HG03565 (cell line): ENCODE results near the gene RDH8.
"Not testable (repeated sequence)": the region's sequence is repeated elsewhere in the genome, so short reads cannot be mapped to it uniquely, and the experiment has no call there.

Source experiments
- ATAC-seq: cut with Tn5 transposase; IDR thresholded peaks from one replicate; pipeline ENCODE4 v1.9.1; 2021; ENCODE audit warnings: mild to moderate bottlenecking, moderate library complexity; ENCODE audit not compliant: unreplicated experiment

The RDH8 gene

DNA sequence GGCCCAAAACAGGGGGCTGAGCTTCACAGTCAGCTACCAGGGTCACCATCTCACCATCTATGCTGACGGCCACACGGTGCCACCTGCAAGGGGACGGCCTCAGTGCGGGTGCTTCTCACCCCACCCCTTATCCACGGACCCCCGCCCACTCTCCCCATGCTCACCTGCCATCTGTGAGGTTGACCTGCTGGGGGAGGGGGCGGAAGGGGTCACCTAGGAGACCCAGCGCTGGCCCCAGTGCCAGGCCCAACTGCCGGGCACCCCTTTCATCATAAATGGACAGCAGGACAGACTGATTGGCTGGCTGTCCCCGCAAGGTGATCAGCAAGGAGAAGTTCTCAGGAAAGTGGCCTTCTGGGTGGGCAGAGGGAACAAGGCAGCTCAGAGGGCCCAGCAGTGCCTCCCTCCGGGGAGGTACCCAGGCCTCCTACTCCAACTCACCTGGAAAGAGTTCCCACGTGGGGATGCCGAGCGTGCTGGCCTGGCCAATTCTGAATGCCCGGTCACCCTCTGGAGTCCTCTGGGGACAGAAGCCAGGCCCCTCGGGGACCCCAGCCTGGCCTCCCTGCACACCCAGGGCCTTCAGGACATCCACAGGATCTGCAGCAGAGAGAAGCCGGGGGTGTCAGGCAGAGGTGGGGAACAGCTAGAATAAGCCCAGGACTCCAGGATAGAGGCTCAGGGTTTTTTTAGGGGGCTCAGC, 7.5 kb upstream of the RDH8 start:
- no peak for ATAC-seq

DNA sequence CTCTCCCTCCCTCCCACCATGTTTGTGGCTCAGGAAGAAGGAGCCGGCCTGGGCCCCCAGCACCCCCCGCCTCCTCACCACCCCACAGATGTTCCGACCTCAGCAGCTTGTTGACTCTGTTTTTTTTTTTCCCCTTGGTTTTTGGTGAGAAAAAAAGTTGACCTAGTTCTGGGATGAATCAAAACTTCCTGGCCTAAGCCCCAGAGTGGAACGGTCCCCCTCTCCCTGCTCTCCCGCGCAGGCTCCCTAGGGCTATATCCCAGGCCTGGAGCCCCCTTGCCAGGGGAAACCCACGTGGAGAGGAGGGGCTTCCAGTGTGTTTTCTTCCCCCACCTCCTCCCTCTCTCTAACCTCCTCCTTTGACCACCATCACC, 7.0 kb upstream of the RDH8 start:
- ATAC-seq: no peak

DNA sequence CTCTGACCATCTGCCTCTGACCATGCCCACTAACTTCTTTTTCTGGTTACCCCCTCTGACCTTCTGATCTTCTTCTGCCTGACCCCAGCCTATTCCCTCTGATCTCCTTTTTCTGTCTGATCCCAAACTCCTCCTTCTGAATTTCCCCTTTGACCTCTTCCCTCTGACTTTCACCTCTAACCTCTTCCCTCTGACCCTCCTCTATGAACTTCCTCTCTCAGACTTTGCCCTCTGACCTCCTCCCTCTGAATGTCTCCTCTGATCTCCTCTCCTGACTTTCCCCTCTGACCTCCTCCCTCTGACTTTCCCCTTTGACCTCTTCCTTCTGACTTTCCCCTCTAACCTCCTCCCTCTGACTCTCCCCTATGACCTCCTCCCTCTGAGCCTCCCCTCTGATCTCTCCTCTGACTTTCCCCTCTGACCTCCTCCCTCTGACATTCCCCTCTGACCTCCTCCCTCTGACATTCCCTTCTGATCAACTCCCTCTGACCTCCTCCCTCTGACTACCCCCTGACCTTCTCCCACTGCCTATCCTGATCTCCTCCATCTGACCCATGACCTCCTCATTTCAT, 6.4 kb upstream of the RDH8 start:
- no peak for ATAC-seq

DNA sequence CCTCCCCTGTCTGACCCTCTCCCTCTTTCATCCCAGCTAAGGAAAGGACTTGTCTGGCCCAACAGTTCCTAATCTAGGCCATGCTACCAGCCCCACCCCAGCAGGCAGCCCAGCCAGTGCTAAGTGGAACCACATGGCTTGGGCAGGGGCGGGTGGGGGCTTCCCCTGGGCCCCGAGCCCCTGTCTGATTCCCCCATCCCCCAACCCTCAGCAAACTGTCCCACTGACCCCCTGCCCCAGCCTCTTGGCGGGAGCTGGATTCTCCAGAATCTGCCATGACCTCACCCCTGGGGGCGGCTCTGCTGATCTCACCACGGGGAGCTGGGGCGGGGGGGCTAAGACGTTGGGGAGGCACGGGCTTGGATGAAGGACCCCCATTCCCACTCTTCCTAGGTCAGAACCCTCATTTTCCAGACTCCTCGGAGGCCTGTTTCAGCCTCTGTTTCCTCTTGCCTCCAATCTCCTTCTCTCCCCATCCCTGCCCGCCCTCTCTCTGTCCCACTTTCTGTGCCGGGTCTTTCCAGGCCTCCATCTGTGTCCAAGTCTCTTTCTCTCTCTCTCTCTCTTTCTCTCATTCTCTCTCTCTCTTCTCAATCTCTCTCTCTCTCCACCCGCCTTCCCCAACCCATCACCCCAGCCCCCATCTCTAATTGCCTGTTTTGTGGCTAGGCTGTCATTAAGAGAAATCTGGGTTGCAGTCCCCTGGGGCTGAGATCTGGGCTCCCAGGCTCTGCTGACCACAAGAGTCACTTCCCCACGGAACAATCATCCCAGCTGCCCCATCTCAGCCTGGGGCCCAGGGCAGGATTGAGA, 5.7 kb upstream of the RDH8 start:
- ATAC-seq: no peak

DNA sequence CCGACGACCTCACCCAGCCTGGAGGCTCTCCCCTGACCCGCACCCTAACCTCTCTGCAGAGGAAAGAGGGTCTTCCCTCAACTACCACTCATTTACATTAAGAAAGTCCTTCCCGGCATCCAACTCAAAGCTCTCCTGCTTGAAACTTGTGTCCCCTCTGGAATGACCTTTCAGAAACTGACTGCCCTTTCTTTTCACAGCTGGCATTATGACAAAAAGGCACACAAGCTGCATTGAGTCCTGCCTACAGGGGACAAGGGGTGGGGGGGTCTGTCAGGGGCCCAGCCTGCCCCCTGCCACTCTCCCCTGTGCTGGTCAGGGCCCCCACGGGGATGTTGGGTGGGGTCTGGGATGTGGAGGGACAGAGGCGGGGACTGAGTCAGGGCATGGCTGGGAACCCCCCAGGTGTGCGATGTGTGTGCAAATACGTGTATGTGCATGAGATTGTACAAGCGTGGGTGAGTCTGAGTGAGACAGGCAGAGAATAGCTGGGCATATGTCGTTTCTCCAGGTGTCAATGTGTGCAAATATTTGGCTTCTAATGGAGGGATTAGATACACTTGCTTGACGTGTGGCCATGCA, 5.0 kb upstream of the RDH8 start:
- no peak for ATAC-seq

DNA sequence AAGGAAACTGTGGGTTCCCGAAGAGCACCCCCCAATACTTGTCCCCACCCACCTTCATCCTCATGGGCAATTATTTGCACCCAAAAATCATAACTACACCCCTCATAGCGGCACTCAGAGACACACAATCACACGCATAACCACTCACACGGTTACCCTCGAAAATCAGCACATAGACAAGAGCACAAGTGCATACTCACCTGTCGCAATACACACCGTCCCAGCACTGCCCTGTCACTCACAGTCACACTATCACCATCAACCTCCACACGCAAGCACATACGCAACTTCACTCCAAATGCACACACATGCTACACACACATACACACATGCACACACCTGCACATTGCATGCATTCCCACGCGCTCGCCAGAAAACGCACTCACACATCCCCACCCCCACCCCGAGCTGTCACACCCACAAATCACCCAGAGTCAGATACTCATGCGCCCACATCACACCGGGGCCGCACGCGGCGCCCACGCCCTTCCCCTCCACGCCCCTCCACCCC, 3.5 kb upstream of the RDH8 start:
- no peak for ATAC-seq

DNA sequence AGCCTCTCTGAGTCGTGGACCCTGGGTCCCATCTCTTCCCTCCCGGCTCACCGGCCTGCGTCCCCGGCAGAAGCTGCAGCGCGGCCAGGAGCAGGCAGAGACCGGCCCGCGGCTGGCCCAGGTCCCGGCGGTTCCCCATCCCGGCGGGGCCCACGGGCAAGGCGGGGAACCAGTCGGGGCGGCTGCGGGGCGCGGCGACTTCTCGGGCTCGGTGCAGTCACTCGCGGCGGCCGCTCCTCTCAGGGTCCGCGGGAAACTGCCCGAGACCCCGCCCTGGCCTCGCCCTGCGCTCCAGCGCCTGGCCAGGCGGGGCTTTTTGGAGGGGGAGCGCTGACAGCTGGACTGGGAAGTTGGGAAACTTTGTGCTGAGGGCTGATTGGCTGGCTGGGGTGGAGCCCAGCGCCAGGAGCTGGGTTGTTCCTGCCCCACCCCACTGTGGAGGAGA, 3.0 kb upstream of the RDH8 start, which contains the start of gene COL5A3:
Gene COL5A3 (minus strand): TSS at position 258 of the 445 bp plus-strand sequence. CDS start 119 bp downstream, at position 139.
- no peak for ATAC-seq

DNA sequence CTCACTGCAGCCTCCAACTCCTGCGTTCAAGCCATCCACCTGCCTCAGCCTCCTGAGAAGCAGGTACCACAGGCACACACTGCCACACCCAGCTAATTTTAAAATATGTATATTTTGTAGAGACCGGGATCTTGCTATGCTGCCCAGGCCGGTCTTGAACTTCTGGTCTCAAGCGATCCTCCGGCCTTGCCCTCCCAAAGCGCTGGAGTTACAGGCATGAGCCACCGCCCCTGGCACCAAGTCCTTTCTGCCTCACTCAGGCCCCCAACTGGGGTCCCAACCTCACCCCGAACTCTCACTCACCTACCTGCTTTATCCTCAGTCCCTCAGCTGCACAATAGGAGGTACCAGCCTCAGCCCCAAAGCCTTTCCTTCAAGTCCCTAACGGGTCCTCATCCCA, 2.3 kb upstream of the RDH8 start:
- ATAC-seq: no peak

DNA sequence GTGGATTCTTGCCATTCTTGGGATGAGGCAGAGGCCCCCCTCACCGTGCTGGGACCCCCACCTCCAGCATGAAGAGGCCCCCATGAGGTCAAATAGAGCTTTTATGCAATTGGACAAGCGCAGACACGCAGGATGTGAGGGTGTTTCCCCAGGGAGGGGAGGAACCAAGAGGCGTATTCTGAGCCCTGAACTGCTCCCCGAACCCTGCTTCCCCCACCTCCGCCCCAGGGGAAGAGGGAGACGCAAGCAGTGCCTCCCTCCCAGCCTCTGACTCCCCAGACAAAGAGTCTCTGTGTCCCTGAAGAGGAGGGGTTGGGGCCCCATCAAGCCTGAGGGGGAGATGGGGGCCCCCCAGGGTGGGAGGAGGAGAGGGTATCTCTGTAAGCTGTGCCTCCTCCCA, 1.3 kb upstream of the RDH8 start:
- ATAC-seq: no peak

DNA sequence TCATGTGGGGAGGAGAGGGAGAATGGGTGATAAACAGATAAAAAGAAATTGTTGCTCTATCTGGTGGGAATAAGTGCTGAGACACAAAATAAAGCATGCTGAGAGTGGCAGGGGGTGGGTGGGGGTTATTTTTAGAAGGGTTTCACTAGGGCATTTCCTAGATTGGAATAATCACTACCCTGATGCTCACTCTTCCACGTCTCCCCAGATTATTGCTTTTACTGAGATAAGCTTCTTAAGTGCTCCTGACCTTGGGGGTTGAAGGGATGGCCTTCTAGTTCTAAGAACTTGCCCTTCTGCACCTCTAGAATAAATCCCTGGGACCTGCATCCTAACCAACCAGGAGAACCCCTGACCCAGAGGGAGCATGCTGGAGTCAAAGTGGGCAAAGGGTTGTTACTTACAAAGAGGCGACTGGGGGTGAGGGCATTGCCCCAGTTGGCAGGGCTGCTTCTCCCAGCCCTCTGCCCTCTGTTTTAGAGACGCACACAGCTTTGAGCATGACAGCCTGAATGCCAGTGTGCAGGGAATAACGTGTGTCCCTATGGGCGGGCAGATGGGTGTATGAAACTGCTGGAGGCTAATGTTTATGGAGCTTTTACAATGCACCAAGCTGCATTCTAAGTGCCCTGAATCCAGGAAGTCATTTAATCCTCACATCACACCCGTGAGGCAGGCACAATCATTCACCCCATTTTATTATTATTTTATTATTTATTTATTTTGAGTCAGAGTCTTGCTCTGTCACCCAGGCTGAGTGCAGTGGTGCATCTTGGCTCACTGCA, 743 bp downstream of the RDH8 start:
- ATAC-seq: no peak

DNA sequence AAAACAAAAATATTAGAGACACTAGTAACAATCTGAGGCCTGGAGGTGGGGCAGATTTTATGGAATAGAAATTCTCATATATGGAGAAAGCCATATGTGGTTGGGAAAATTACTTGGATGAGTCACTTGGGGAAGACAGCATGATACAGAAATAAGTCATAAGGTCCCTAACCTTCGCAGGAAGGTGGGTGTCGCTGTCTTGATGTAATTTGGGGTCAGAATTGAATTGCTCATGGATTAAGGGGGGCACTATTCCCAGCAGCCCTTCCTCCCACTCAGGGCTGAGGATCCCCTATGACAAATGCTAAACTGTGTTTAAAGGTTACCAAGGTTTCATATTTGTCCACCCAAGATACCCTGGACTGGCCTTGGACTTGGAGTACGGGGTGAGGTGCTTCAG, 5.0 kb downstream of the RDH8 start:
- ATAC-seq: no peak

DNA sequence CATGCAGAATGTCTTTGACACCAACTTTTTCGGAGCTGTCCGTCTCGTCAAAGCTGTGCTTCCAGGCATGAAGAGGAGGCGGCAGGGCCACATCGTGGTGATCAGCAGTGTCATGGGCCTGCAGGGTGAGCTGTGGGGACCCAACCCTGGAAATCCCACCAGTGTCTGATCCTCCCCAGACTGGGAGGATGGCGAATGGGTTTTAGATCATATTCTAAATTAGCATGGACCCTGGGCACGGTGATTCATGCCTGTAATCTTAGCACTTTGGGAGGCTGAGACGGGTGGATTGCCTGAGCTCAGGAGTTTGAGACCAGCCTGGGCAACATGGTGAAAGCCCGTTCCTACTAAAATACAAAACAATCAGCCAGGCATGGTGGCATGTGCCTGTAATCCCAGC, 5.5 kb downstream of the RDH8 start:
- ATAC-seq: no peak

DNA sequence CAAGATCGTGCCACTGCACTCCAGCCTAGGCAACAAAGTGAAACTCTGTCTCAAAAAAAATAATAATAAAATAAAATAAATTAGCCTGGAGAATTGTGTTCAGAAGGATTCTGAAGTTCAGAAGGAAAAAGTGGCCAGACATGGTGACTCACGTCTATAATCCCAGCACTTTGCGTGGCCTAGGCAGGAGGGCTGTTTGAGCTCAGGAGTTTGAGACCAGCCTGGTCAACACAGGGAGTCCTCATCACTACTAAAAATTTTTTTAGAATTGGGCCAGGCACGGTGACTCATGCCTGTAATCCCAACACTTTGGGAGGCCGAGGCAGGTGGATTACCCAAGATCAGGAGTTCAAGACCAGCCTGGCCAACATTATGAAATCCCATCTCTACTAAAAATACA, 6.0 kb downstream of the RDH8 start:
- no peak for ATAC-seq

DNA sequence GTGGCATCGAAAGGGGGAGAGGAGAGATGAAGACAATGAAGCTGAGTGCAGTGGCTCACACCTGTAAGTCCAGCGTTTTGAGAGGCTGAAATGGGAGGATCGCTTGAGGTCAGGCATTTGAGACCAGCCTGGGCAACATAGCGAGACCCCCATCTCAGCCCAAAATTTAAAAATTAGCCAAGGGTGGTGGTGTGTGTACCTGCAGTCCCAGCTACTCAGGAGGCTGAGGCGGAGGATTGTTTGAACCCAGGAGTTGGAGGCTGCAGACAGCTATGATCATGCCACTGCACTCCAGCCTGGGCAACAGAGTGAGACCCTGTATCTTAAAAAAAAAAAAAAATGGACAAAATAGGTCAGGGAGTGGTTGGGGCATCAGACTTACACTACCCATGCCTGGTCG, 7.6 kb downstream of the RDH8 start:
- no peak for ATAC-seq

DNA sequence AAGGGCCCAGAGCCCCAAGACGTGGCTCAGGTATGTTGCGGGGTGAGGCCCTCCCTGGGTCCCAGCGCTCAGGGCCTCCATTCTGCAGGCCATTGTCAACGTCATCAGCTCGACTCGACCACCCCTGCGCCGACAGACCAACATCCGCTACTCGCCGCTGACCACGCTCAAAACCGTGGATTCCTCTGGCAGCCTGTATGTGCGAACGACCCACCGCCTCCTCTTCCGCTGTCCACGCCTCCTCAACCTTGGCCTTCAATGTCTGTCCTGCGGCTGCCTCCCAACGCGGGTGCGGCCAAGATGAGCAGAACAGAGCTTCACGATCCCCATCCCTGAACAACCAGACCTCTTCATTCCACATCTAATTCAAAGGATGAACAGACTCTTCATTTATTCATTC, 8.2 kb downstream of the RDH8 start:
- ATAC-seq: no peak

DNA sequence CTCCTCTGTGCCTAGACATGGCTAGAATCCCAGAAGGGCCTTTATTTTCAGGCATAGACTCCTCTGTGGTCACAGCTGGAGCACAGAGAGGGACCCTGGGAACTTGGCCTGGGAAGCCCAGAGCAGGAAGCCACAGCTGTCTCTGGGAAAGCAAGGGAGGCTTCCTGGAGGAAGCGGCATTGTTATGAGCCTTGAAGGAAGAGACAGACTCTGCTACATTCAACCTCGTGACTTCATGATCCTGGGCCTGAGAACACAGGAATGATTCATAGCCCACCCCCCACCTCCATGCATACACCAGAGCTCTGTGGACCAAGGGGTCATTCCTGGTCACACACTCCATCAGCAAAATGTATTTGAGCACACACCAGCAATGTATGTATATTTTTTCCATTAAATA, 8.6 kb downstream of the RDH8 start:
- ATAC-seq: no peak

DNA sequence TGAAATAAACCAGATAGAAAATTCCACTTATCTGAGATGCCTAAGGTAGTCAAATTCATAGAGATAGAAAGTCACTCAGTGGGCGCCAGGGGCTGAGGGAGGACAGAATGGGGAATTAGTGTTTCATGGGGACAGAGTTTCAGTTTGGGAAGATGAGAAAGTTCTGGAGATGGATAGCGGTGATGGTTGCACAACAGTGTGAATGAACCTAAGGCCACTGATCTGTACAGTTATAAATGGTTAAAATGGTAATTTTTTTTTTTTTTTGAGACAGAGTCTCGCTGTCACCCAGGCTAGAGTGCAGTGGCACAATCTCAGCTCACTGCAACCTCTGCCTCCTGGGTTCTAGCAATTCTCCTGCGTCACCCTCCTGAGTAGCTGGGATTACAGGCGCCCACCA, 9.8 kb downstream of the RDH8 start:
- not testable (repeated sequence) for ATAC-seq

DNA sequence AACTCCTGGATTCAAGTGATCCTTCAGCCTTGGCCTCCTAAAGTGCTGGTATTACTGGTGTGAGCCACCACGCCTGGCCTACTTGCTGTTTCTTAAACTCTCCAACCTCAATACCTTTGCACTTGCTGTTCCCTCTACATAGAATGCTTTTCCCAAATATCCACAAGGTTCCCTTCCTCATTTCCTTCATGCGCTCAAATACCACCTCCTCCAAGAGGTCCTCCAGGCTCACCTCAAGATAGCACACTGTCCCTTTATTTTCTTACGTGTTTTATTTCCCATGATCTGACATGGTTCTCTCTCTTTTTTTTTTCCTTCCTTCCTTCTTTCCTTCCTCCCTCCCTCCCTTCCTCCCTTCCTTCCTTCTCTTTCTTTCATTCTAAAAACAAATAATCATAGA, 13.5 kb downstream of the RDH8 start:
- no peak for ATAC-seq

DNA sequence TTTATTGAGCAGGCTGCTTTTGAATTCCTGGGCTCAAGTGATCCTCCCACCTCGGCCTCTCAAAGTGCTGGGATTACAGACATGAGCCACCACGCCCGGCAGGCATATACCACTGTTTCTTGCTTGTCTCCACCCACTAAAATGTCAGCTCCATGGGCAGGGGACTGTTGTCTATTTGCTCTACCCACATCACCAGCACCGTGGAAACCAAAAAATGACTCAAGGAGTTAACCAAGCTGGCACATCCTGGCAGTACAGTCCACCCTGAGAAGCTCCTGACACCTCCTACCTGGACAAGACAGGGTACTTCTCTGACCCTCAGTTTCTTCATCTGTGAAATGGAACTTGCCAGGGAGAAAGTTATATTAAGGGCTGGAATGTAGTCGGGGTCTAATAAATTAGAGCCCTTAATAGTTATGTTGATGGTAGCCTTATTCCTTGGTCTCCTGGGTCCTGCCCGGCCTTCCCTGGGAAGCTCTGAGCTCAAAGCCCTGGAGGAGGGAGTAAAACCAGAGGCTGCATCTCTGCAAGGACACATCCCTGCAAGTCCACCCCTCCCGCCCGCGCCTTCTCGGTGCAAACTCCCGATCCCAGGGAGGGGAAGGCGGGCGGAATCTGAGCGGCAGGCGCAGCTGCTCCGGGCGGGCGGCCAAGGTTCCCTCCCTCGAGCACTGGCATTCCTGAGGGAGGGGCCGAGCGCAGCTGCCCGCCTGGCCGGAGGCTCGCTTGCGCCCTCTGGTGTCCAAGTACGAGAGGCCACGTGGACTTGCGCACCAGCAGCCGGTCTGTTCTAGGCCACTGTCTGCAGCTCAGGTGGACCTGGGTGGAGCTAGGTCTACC, 14.1 kb downstream of the RDH8 start:
- peak; percentile 69 for ATAC-seq

DNA sequence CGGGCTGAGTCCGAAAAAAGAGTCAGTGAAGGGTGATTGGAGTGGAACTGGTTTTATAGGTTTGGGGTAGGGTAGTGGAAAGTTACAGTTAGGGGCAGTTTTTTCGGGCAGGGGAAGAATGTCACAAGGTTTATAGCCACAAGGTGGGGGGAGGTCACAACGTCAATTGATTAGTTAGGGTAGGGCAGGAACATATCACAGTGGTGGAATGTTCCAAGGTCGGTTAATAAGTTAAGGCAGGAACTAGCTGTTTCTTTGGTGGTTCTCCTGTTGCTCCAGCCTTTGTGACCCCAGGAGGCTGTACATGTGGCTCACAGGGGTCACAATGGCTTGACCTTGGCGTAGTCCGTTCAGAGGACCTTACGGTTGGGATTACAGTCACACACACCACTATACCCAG, 20.3 kb downstream of the RDH8 start:
- no peak for ATAC-seq
